H9 (cell line): ENCODE data around the gene ADGRG1. TPM values are rescaled to one million over a fixed set of nuclear protein-coding genes. Genes with fewer than 3 reads are reported as not detected.
A peak's percentile ranks its signal among the peaks of the same experiment; 100 is the strongest.

ENCODE experiments used
- DNase-seq: peaks from one replicate; pipeline ENCODE4 v3.0.0-alpha.2; 2017
- H2AFZ ChIP-seq: one replicate; pipeline ENCODE4 v1.6.1; 2013; ENCODE audit warnings: mild to moderate bottlenecking, low read length, control low read depth, moderate library complexity
- H2AK5ac ChIP-seq: 2 replicates; pipeline ENCODE4 v1.6.1; 2013; ENCODE audit warnings: low read length, control low read depth, mixed read lengths; ENCODE audit not compliant: insufficient read length
- H2BK120ac ChIP-seq: one replicate; pipeline ENCODE4 v1.6.1; 2013; ENCODE audit warnings: low read depth, mild to moderate bottlenecking, low read length, control low read depth, inconsistent platforms; ENCODE audit not compliant: poor library complexity, severe bottlenecking
- H2BK12ac ChIP-seq: 2 replicates; pipeline ENCODE4 v1.6.1; 2013; ENCODE audit warnings: low read length, control low read depth, mixed read lengths, low read depth; ENCODE audit not compliant: insufficient read length
- H2BK15ac ChIP-seq: 2 replicates; pipeline ENCODE4 v1.6.1; 2013; ENCODE audit warnings: low read depth, low read length, control low read depth
- H2BK20ac ChIP-seq: one replicate; pipeline ENCODE4 v1.6.1; 2013; ENCODE audit warnings: low read depth, mild to moderate bottlenecking, low read length, control low read depth, inconsistent platforms; ENCODE audit not compliant: poor library complexity, severe bottlenecking
- H2BK5ac ChIP-seq: 2 replicates; pipeline ENCODE4 v1.6.1; 2013; ENCODE audit warnings: low read length, control low read depth, mixed read lengths; ENCODE audit not compliant: insufficient read length
- H3K14ac ChIP-seq: 2 replicates; pipeline ENCODE4 v1.6.1; 2013; ENCODE audit warnings: low read length, control low read depth; ENCODE audit not compliant: insufficient read depth
- H3K18ac ChIP-seq: 2 replicates; pipeline ENCODE4 v1.6.1; 2013; ENCODE audit warnings: low read depth, mild to moderate bottlenecking, mixed read lengths, low read length, control low read depth; ENCODE audit not compliant: insufficient read length
- H3K23ac ChIP-seq: 2 replicates; pipeline ENCODE4 v1.6.1; 2013; ENCODE audit warnings: low read length, control low read depth, mixed read lengths, low read depth; ENCODE audit not compliant: insufficient read length
- H3K23me2 ChIP-seq: 2 replicates; pipeline ENCODE4 v1.6.1; 2013; ENCODE audit warnings: low read depth, mild to moderate bottlenecking, mixed read lengths, low read length, control low read depth; ENCODE audit not compliant: insufficient read length, poor library complexity, severe bottlenecking
- H3K27ac ChIP-seq: 2 replicates; pipeline ENCODE4 v1.5.1; 2013; ENCODE audit warnings: low read length, control low read depth, mixed read lengths, low read depth; ENCODE audit not compliant: insufficient read length
- H3K27me3 ChIP-seq: 2 replicates; pipeline ENCODE4 v1.6.1; 2013; ENCODE audit warnings: low read length, control low read depth, inconsistent platforms; ENCODE audit not compliant: insufficient read depth
- H3K4ac ChIP-seq: 2 replicates; pipeline ENCODE4 v1.6.1; 2013; ENCODE audit warnings: low read depth, mild to moderate bottlenecking, control low read depth, inconsistent platforms, low read length, moderate library complexity
- H3K4me1 ChIP-seq: 2 replicates; pipeline ENCODE4 v1.6.1; 2013; ENCODE audit warnings: low read length, control low read depth, inconsistent platforms; ENCODE audit not compliant: insufficient read depth
- H3K4me2 ChIP-seq: 2 replicates; pipeline ENCODE4 v1.6.1; 2013; ENCODE audit warnings: low read length, control low read depth, mixed read lengths; ENCODE audit not compliant: insufficient read length, insufficient read depth
- H3K56ac ChIP-seq: 2 replicates; pipeline ENCODE4 v1.6.1; 2013; ENCODE audit warnings: low read depth, mild to moderate bottlenecking, mixed read lengths, low read length, control low read depth; ENCODE audit not compliant: insufficient read length
- H3K79me1 ChIP-seq: 2 replicates; pipeline ENCODE4 v1.6.1; 2013; ENCODE audit warnings: low read depth, mild to moderate bottlenecking, moderate library complexity, low read length, control low read depth, inconsistent platforms; ENCODE audit not compliant: insufficient read depth, poor library complexity, severe bottlenecking
- H3K79me2 ChIP-seq: 2 replicates; pipeline ENCODE4 v1.6.1; 2013; ENCODE audit warnings: low read length, control low read depth, inconsistent platforms; ENCODE audit not compliant: insufficient read depth
- H3K9ac ChIP-seq: 2 replicates; pipeline ENCODE4 v1.6.1; 2013; ENCODE audit warnings: low read length, control low read depth, mixed read lengths; ENCODE audit not compliant: insufficient read length; ENCODE audit errors: extremely low read depth
- H3K9me3 ChIP-seq: one replicate; pipeline ENCODE4 v1.6.1; 2013; ENCODE audit warnings: low read depth, low read length, inconsistent platforms; ENCODE audit not compliant: control insufficient read depth
- H3T11ph ChIP-seq: one replicate; pipeline ENCODE4 v1.6.1; 2013; ENCODE audit warnings: mild to moderate bottlenecking, low read length, control low read depth, inconsistent platforms
- H4K20me1 ChIP-seq: one replicate; pipeline ENCODE4 v1.6.1; 2013; ENCODE audit not compliant: control insufficient read depth, insufficient read length, insufficient read depth
- H4K5ac ChIP-seq: 2 replicates; pipeline ENCODE4 v1.6.1; 2013; ENCODE audit warnings: low read depth, mild to moderate bottlenecking, mixed read lengths, low read length, control low read depth; ENCODE audit not compliant: insufficient read length
- H4K8ac ChIP-seq: replicated peaks from 2 replicates; pipeline ENCODE4 v1.6.1; 2013; ENCODE audit warnings: low read length, control low read depth, mixed read lengths, low read depth; ENCODE audit not compliant: insufficient read length
- H4K91ac ChIP-seq: 2 replicates; pipeline ENCODE4 v1.6.1; 2013; ENCODE audit warnings: low read depth, mild to moderate bottlenecking, moderate library complexity, mixed read lengths, low read length, control low read depth; ENCODE audit not compliant: insufficient read length
- H3K27ac Mint-ChIP-seq, 3 experiments: 2 replicates in 2 of 3; 3 replicates in 1 of 3; pipeline ENCODE4 v1.8.0; 2020 to 2021; ENCODE audit warnings: mixed read lengths in 3 of 3, mild to moderate bottlenecking in 1 of 3, moderate library complexity in 1 of 3
- H3K27me3 Mint-ChIP-seq: 2 replicates; pipeline ENCODE4 v1.8.0; 2021; ENCODE audit warnings: low read depth, mild to moderate bottlenecking, moderate library complexity, mixed read lengths
- H3K36me3 Mint-ChIP-seq, 3 experiments: 2 replicates in 2 of 3; 3 replicates in 1 of 3; pipeline ENCODE4 v1.8.0; 2020 to 2021; ENCODE audit warnings: low read depth in 3 of 3, mixed read lengths in 3 of 3; ENCODE audit not compliant: insufficient read depth in 1 of 3
- H3K4me1 Mint-ChIP-seq, 2 experiments: 2 replicates each; pipeline ENCODE4 v1.8.0; 2020; ENCODE audit warnings: mixed read lengths in 2 of 2
- H3K4me3 Mint-ChIP-seq, 2 experiments: 2 replicates in 1 of 2; 3 replicates in 1 of 2; pipeline ENCODE4 v1.8.0; 2020 to 2021; ENCODE audit warnings: mild to moderate bottlenecking in 2 of 2, mixed read lengths in 2 of 2, moderate library complexity in 1 of 2
- H3K9me3 Mint-ChIP-seq, 2 experiments: 2 replicates in 1 of 2; 3 replicates in 1 of 2; pipeline ENCODE4 v1.8.0; 2020; ENCODE audit warnings: mild to moderate bottlenecking in 2 of 2, mixed read lengths in 2 of 2, moderate library complexity in 1 of 2
- CTCF ChIP-seq: fragments of 200-600 bp; sonication (generic); conservative IDR thresholded peaks from 3 replicates; pipeline ENCODE4 v1.8.0; 2021; ENCODE audit warnings: antibody characterized with exemption, mild to moderate bottlenecking
- WGBS: extraction: QIAGEN DNeasy Blood & Tissue Kit; methylation state at CpG from one replicate; pipeline ENCODE4 v1.1.7; 2013; ENCODE audit warnings: missing lambda C conversion rate, low lambda C conversion rate, mixed read lengths; ENCODE audit not compliant: insufficient read length; ENCODE audit errors: extremely low coverage; 5-methylcytosine and 5-hydroxymethylcytosine counted together
- total RNA-seq: library from RNA; stranded (reverse); gene quantifications from 2 replicates; pipeline ENCODE4 v1.2.1, GENCODE V29; 2021

The ADGRG1 gene
- total RNA-seq, 1 experiment from 2014 or later = 1.1 TPM

- peak; percentile 65 for DNase-seq
- Histone ChIP-seq H4K8ac (no peak overlapping the region), H2AK5ac (no peak overlapping the region), H3K18ac (no peak overlapping the region), H3K27me3 (no peaks in the 10 kb centered on the region), H3K4ac (no peak overlapping the region), H4K20me1 (no peaks in the 10 kb centered on the region), H2BK5ac (no peak overlapping the region), H3K23ac (no peak overlapping the region), H2BK15ac (no peak overlapping the region), H3K9me3 (no peaks in the 10 kb centered on the region), H3K79me1 (no peaks in the 10 kb centered on the region), H2AFZ (no peak overlapping the region), H3K4me1 (peaks cover 4% of the 10 kb centered on the region; the same call in 1 of the 2 replicates), H2BK12ac (no peak overlapping the region), H3T11ph (no peak overlapping the region), H3K4me2 (no peak overlapping the region), H3K14ac (peak overlapping the region; percentile 61; the same call in 1 of the 2 replicates), H3K79me2 (no peaks in the 10 kb centered on the region), H4K5ac (no peak overlapping the region), H3K27ac (no peak overlapping the region), H3K56ac (no peak overlapping the region), H3K23me2 (no peaks in the 10 kb centered on the region), H3K9ac (no peak overlapping the region), H2BK20ac (no peak overlapping the region), H2BK120ac (no peak overlapping the region), H4K91ac (no peak overlapping the region)
- Mint-ChIP-seq H3K4me3 (no peak overlapping the region), H3K4me1 (peaks cover 2 to 47% of the 10 kb centered on the region in 2 experiments), H3K36me3 (no peaks in the 10 kb centered on the region), H3K27me3 (peaks cover 12% of the 10 kb centered on the region), H3K9me3 (no peaks in the 10 kb centered on the region), H3K27ac (no peak overlapping the region; a peak in 2 of 7 replicates)
- TF ChIP-seq CTCF = no peak
- WGBS = no CpG with 5 or more reads among the region's 7 CpGs
Observed at GRCh38 chr16:57679767-57680482, 51.5 kb downstream of the ADGRG1 start.
